Esophagus squamous epithelium (tissue), 5 donors: ENCODE results near the gene SPDYC. TPM values are rescaled to one million over a fixed set of nuclear protein-coding genes. Genes with fewer than 3 reads are reported as not detected.
"Not testable (repeated sequence)": the region's sequence is repeated elsewhere in the genome, so short reads cannot be mapped to it uniquely, and the experiment has no call there.

Experiments
- DNase-seq: peaks from one replicate; lab custom pipeline; 2025; lab: John Stamatoyannopoulos, UW
- H3K27ac ChIP-seq, 4 donors: fragments of 200-600 bp; sonication (generic); one replicate each; pipeline ENCODE4 v1.5.1; 2016 to 2019; ENCODE audit warnings: mild to moderate bottlenecking in 1 of 4
- H3K27me3 ChIP-seq, 4 donors: fragments of 200-600 bp; sonication (generic); 1 replicate in 3 of 4; 2 replicates in 1 of 4; pipeline versions ENCODE4 v1.5.1 to v1.6.0; 2017 to 2021; ENCODE audit warnings: antibody characterized with exemption in 1 of 4
- H3K36me3 ChIP-seq, 3 donors: fragments of 200-600 bp; sonication (generic); one replicate each; pipeline ENCODE4 v1.5.1; 2016 to 2019
- H3K4me1 ChIP-seq, 3 donors: fragments of 200-600 bp; sonication (generic); one replicate each; pipeline ENCODE4 v1.5.1; 2017 to 2019
- H3K4me3 ChIP-seq, 4 donors: fragments of 200-600 bp; sonication (generic); 1 replicate in 3 of 4; 2 replicates in 1 of 4; pipeline ENCODE4 v1.5.1; 2016 to 2019; ENCODE audit warnings: mild to moderate bottlenecking in 2 of 4, moderate library complexity in 1 of 4
- H3K9me3 ChIP-seq, 3 donors: fragments of 200-600 bp; sonication (generic); one replicate each; pipeline ENCODE4 v1.5.1; 2016 to 2019
- POLR2A ChIP-seq, 4 donors: fragments of 450-650 bp; IDR thresholded peaks; one replicate each; pipeline ENCODE4 v1.6.1; 2017; ENCODE audit warnings: antibody characterized with exemption in 4 of 4, mild to moderate bottlenecking in 4 of 4, moderate library complexity in 3 of 4
- WGBS, 2 donors: methylation state at CpG; one replicate each; pipeline ENCODE4 v1.1.5; 2018; 5-methylcytosine and 5-hydroxymethylcytosine counted together
- intact Hi-C: fragments of 100-400 bp; cut with DNase I; formaldehyde crosslinking; loops from one replicate; pipeline ENCODE4 v1.15.0; 2022
- total RNA-seq, 4 donors: library from RNA; depleted of rRNA; stranded (reverse); fragments of >200 nt; gene quantifications; one replicate each; pipeline ENCODE4 v1.1.0, GENCODE V29; 2016
- TF ChIP-seq, protein P1 (sequence below), 6 experiments: fragments of 450-650 bp in 4 of 6; fragments of 200-600 bp in 2 of 6; sonication (generic) in 2 of 6; IDR thresholded peaks; one replicate each; pipeline ENCODE4 v1.5.1; 2016 to 2019; ENCODE audit warnings: antibody characterized with exemption in 6 of 6, mild to moderate bottlenecking in 4 of 6, moderate library complexity in 4 of 6
- donor health status: DM: yes; HTN: yes; CAD: no.

Gene SPDYC
- total RNA-seq, 4 donors from 2014 or later = not detected

- Histone ChIP-seq H3K4me1 (peaks cover 7 to 44% (median 16%) of the 10 kb centered on the region in 3 donors), H3K9me3 (peaks cover 0 to 11% (median 0%) of the 10 kb centered on the region in 3 donors), H3K4me3 (no peak overlapping the region), H3K27me3 (no peaks in the 10 kb centered on the region), H3K27ac (peak overlapping the region in 1 of 4 donors; percentile 9), H3K36me3 (no peaks in the 10 kb centered on the region)
- 58 to 96% methylated on average over 2 of the region's 2 CpGs for WGBS, 2 donors
- no peak for DNase-seq
- intact Hi-C loops = no loop called here
- TF ChIP-seq, protein P1, sequence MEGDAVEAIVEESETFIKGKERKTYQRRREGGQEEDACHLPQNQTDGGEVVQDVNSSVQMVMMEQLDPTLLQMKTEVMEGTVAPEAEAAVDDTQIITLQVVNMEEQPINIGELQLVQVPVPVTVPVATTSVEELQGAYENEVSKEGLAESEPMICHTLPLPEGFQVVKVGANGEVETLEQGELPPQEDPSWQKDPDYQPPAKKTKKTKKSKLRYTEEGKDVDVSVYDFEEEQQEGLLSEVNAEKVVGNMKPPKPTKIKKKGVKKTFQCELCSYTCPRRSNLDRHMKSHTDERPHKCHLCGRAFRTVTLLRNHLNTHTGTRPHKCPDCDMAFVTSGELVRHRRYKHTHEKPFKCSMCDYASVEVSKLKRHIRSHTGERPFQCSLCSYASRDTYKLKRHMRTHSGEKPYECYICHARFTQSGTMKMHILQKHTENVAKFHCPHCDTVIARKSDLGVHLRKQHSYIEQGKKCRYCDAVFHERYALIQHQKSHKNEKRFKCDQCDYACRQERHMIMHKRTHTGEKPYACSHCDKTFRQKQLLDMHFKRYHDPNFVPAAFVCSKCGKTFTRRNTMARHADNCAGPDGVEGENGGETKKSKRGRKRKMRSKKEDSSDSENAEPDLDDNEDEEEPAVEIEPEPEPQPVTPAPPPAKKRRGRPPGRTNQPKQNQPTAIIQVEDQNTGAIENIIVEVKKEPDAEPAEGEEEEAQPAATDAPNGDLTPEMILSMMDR (IDR thresholded peaks at IDR 0.05) = no peak
- TF ChIP-seq POLR2A (IDR thresholded peaks at IDR 0.05) = no peak
These were observed 22.5 kb upstream of the SPDYC start for GRCh38 chr11:65147352-65148075.

DNA sequence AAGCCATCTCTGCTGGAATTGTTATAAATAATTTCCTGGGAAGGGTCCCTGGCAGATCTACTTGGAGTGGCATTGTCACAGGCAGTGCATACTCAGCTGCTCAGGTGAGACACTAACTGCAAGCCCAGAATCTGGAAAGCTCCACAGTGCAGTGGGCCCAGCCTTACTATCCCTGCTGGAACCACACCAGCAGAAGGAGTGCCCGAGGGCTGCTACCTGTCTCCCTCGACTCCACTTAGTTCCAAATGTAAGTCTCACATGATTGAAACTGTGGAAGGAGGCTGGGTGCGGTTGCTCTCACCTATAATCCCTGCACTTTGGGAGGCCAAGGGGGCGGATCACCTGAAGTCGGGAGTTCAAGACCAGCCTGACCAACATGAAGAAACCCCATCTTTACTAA, 21.4 kb upstream of the SPDYC start:
- H3K4me3 ChIP-seq = no peak overlapping the region
- H3K4me1 ChIP-seq = peaks cover 7 to 49% (median 16%) of the 10 kb centered on the region in 3 donors
- peaks cover 0 to 11% (median 0%) of the 10 kb centered on the region in 3 donors for H3K9me3 ChIP-seq
- intact Hi-C loops = no loop called here
- peak overlapping the region in 2 of 4 donors; percentile 67 to 86 for H3K27ac ChIP-seq
- 61% methylated on average over 4 of the region's 5 CpGs; no CpG with 5 or more reads in 1 of the 2 donors for WGBS, 2 donors
- no peaks in the 10 kb centered on the region for H3K27me3 ChIP-seq
- no peak for TF ChIP-seq POLR2A (IDR thresholded peaks at IDR 0.05)
- TF ChIP-seq, protein P1 (IDR thresholded peaks at IDR 0.05) = no peak
- DNase-seq = no peak
- H3K36me3 ChIP-seq = no peaks in the 10 kb centered on the region

GRCh38 chr11:65150131-65150508, 19.9 kb upstream of the SPDYC start:
- DNase-seq, H3K36me3 ChIP-seq, H3K27me3 ChIP-seq, intact Hi-C loops, H3K4me3 ChIP-seq: not testable (repeated sequence)
- WGBS, 2 donors = 58 to 59% methylated on average over 10 of the region's 10 CpGs
- peaks cover 0 to 11% (median 0%) of the 10 kb centered on the region in 3 donors for H3K9me3 ChIP-seq
- peaks cover 7 to 49% (median 16%) of the 10 kb centered on the region in 3 donors for H3K4me1 ChIP-seq
- H3K27ac ChIP-seq = peak overlapping the region; percentile 84 to 90 (median 87)

DNA sequence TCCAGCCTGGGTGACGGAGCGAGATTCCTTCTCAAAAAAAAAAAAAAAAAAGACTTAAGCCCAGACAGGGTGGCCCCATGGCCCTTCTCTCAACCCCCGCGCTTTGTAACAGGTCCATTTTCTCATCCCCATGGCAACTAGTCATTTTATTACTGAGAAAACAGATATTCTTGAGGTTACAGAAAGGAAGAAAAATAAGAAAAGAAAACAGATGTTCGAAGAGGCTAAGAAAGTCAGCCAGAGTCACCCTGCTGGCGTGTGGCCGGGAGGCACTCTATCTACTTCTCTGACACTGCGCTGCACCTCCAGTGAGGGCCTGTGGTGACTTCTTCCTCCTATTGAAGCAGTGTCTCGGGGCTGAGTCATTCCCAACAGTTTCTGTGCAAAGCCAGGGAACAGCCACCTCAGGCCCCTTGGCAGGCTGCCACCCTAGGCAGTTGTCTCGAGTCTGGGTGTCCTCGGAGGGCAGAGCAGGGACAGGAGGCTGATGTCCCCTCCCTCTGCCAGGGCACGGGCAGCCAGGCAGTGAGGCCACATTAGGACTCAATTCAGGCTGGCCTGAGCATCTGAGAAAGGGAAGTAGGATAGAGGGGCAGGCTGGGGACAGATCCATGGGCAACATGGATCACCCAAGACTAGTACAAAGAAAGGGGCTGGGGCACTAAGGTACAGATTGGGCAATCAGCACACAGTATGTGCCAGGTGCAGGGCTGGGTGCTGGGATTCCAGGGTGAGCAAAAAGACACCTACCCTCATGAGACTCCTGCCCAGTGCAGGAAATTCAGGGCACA, 19.3 kb upstream of the SPDYC start:
- 15 to 35% methylated on average over 8 to 10 of the region's 12 CpGs for WGBS, 2 donors
- DNase-seq = no peak
- intact Hi-C loops = no loop called here

DNA sequence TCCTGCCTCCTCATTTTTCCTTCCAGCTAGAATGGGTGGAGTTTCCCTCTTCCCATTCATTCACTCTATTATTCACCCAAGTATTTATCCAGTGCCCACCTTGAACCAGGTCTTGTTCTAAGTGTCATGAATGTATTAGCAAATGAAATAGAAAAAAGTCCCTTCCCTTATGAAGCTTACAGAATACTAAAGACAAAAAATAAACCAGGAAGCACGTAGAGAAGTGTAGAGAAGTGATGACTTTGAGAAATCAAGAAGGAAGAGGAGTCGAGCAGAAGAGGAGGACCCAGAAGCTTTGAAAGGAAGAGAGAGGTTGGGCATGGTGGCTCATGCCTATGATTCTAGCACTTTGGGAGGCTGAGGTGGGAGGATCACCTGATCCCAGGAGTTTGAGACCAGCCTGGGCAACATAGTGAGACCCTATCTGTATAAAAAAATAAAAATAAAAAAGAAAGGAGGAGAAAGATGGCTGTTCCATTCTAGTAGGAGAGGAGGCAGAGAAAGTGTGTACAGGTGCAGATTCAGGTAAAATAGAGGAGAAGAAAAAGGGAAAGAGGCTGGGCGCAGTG, 18.6 kb upstream of the SPDYC start:
- Histone ChIP-seq H3K27me3 (no peaks in the 10 kb centered on the region), H3K4me1 (peaks cover 7 to 49% (median 16%) of the 10 kb centered on the region in 3 donors), H3K36me3 (no peaks in the 10 kb centered on the region), H3K27ac (peak overlapping the region; percentile 84 to 90 (median 87)), H3K9me3 (peaks cover 0 to 11% (median 0%) of the 10 kb centered on the region in 3 donors), H3K4me3 (no peak overlapping the region)
- intact Hi-C loops = no loop called here
- no peak for TF ChIP-seq POLR2A (IDR thresholded peaks at IDR 0.05)
- TF ChIP-seq, protein P1 (IDR thresholded peaks at IDR 0.05) = no peak
- DNase-seq = no peak
- WGBS, 2 donors = 56 to 59% methylated on average over 3 of the region's 3 CpGs

More for the DNA sequence above, 19.3 kb upstream of the SPDYC start:
- TF ChIP-seq POLR2A (IDR thresholded peaks at IDR 0.05) = peak in 1 of 4 donors; percentile 43
- TF ChIP-seq, protein P1 (IDR thresholded peaks at IDR 0.05) = peak in 1 of 6 experiments; percentile 23
- Histone ChIP-seq H3K36me3 (no peaks in the 10 kb centered on the region), H3K27ac (peak overlapping the region; percentile 84 to 90 (median 87)), H3K4me1 (peaks cover 7 to 49% (median 16%) of the 10 kb centered on the region in 3 donors), H3K4me3 (peak overlapping the region in 1 of 4 donors; percentile 12), H3K27me3 (no peaks in the 10 kb centered on the region), H3K9me3 (peaks cover 0 to 11% (median 0%) of the 10 kb centered on the region in 3 donors)
